PC-3 (cell line): ENCODE results near the gene AMZ2. TPM values are rescaled to one million over a fixed set of nuclear protein-coding genes. Genes with fewer than 3 reads are reported as not detected.
A peak's percentile ranks its signal among the peaks of the same experiment; 100 is the strongest.
"Not testable (repeated sequence)": the region's sequence is repeated elsewhere in the genome, so short reads cannot be mapped to it uniquely, and the experiment has no call there.

ENCODE experiments used
- ATAC-seq: fragments of 200-7000 bp; cut with Tn5 transposase; 2 replicates; pipeline ENCODE4 v1.9.1; 2020; ENCODE audit warnings: mild to moderate bottlenecking, moderate library complexity
- BruUV-seq: library from RNA; stranded (reverse); fragments of 400-500 nt; replicated peaks from 2 replicates; lab custom pipeline; 2021; lab: Mats Ljungman, UMichigan
- CTCF ChIA-PET: fragments of 300-600 bp; sonication (Branson Sonifier 250); formaldehyde crosslinking; loops from one replicate; lab custom pipeline; 2022; ENCODE audit warnings: antibody characterized with exemption; lab: Charles Lee
- POLR2A ChIA-PET: fragments of 300-600 bp; sonication (Branson Sonifier 250); formaldehyde crosslinking; loops from one replicate; lab custom pipeline; 2022; ENCODE audit warnings: antibody characterized with exemption; ENCODE audit not compliant: unreplicated experiment; lab: Charles Lee
- DNase-seq: peaks from one replicate; pipeline ENCODE4 v3.0.0-alpha.2; 2015
- H2AFZ ChIP-seq: fragments of 300-600 bp; sonication (generic); 2 replicates; pipeline ENCODE4 v1.6.0; 2016; ENCODE audit warnings: antibody characterized with exemption, low read length
- H3F3A ChIP-seq: fragments of 300-600 bp; sonication (generic); one replicate; pipeline ENCODE4 v1.6.0; 2017; ENCODE audit warnings: antibody characterized with exemption, low read length, control low read depth, mild to moderate bottlenecking; ENCODE audit not compliant: unreplicated experiment
- H3K27ac ChIP-seq: fragments of 300-600 bp; sonication (generic); 2 replicates; pipeline ENCODE4 v1.5.1; 2016; ENCODE audit warnings: mild to moderate bottlenecking, low read length
- H3K27me3 ChIP-seq: fragments of 300-600 bp; sonication (generic); 2 replicates; pipeline ENCODE4 v1.6.1; 2016; ENCODE audit warnings: low read length, mixed read lengths
- H3K36me3 ChIP-seq: fragments of 300-600 bp; sonication (generic); 2 replicates; pipeline ENCODE4 v1.6.1; 2016; ENCODE audit warnings: low read depth, mixed run types, low read length, mixed read lengths
- H3K4me1 ChIP-seq: fragments of 300-600 bp; sonication (generic); 2 replicates; pipeline ENCODE4 v1.5.1; 2016; ENCODE audit warnings: low read length; ENCODE audit not compliant: insufficient read depth
- H3K4me2 ChIP-seq: fragments of 300-600 bp; sonication (generic); 2 replicates; pipeline ENCODE4 v1.6.0; 2016; ENCODE audit warnings: low read length
- H3K4me3 ChIP-seq: fragments of 300-600 bp; sonication (generic); 2 replicates; pipeline ENCODE4 v1.5.1; 2016; ENCODE audit warnings: mild to moderate bottlenecking, low read length, mixed read lengths
- H3K79me2 ChIP-seq: fragments of 300-600 bp; sonication (generic); 2 replicates; pipeline ENCODE4 v1.6.1; 2017; ENCODE audit warnings: low read length, mixed read lengths
- H3K9ac ChIP-seq: fragments of 300-600 bp; sonication (generic); 2 replicates; pipeline ENCODE4 v1.6.0; 2016; ENCODE audit warnings: mild to moderate bottlenecking, low read length
- H3K9me2 ChIP-seq: fragments of 300-600 bp; sonication (generic); replicated peaks from 2 replicates; pipeline ENCODE4 v1.6.1; 2016; ENCODE audit warnings: mixed run types, low read length, mixed read lengths
- H3K9me3 ChIP-seq: fragments of 300-600 bp; sonication (generic); 2 replicates; pipeline ENCODE4 v1.6.1; 2016; ENCODE audit warnings: low read length, mixed read lengths
- H4K20me1 ChIP-seq: fragments of 300-600 bp; sonication (generic); 2 replicates; pipeline ENCODE4 v1.6.1; 2016; ENCODE audit warnings: low read length, mixed read lengths
- CTCF ChIP-seq: fragments of 300-600 bp; sonication (generic); conservative IDR thresholded peaks from 2 replicates; pipeline ENCODE4 v1.5.1; 2017; ENCODE audit warnings: antibody characterized with exemption, low read depth, mild to moderate bottlenecking, low read length
- EZH2 ChIP-seq: fragments of 300-600 bp; sonication (generic); IDR thresholded peaks from one replicate; pipeline ENCODE4 v1.6.1; 2017; ENCODE audit warnings: antibody characterized with exemption, mild to moderate bottlenecking, low read length; ENCODE audit not compliant: unreplicated experiment
- EZH2phosphoT487 ChIP-seq: fragments of 300-600 bp; sonication (generic); IDR thresholded peaks from 2 replicates; pipeline ENCODE4 v1.6.1; 2018; ENCODE audit warnings: mild to moderate bottlenecking, antibody characterized with exemption, low read length, borderline replicate concordance
- intact Hi-C: fragments of 100-400 bp; cut with micrococcal nuclease; formaldehyde crosslinking; loops from 2 replicates; pipeline ENCODE4 v1.9.0; 2023
- total RNA-seq: library from RNA; depleted of rRNA; stranded (reverse); fragments of >200 nt; gene quantifications from 2 replicates; pipeline ENCODE4 v1.2.3, GENCODE V29; 2014

AMZ2 gene
- total RNA-seq, 1 experiment from 2014 or later = 88.5 TPM

GRCh38 chr17:68210570-68211315, 37.1 kb upstream of the AMZ2 start:
- H3K9me3 ChIP-seq = no peaks in the 10 kb centered on the region
- ChIA-PET CTCF (no interaction called here), POLR2A (no interaction called here)
- DNase-seq = peak; percentile 27
- TF ChIP-seq CTCF (no peak), EZH2phosphoT487 (no peak), EZH2 (no peak)
- ATAC-seq = no peak
- no peak overlapping the region for H3K4me2 ChIP-seq
- H3K4me3 ChIP-seq = no peak overlapping the region
- BruUV-seq = no TSS peak
- no peaks in the 10 kb centered on the region for H3F3A ChIP-seq
- H3K36me3 ChIP-seq = no peaks in the 10 kb centered on the region
- H3K27me3 ChIP-seq = no peaks in the 10 kb centered on the region
- intact Hi-C loops = no loop called here
- no peak overlapping the region for H2AFZ ChIP-seq
- no peak overlapping the region for H3K27ac ChIP-seq
- H4K20me1 ChIP-seq = no peaks in the 10 kb centered on the region
- peaks cover 7% of the 10 kb centered on the region; the same call in 1 of the 2 replicates for H3K79me2 ChIP-seq
- H3K4me1 ChIP-seq = peaks cover 4% of the 10 kb centered on the region; the same call in 1 of the 2 replicates
- H3K9ac ChIP-seq = no peak overlapping the region
- H3K9me2 ChIP-seq = no peaks in the 10 kb centered on the region

GRCh38 chr17:68213428-68214411, 34.1 kb upstream of the AMZ2 start:
- DNase-seq, CTCF ChIA-PET: not testable (repeated sequence)

DNA sequence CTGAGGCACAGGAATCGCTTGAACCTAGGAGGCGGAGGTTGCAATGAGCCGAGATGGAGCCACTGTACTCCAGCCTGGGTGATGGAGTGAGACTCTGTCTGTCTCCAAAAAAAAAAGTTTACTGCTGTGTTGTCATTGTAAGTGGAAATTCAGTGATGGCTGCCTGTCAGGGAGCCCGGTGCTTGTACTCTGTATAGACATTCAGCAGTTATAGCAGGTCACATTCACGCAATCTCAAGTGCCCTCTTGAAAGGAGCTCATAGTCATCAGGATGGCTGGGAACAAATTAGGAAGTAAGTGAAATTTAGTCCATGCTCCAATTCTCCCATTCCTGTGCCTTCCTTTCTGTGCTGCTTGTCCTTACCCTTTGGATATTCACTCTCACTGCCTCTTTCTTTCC, 32.4 kb upstream of the AMZ2 start:
- H3K4me3 ChIP-seq, H3K4me1 ChIP-seq, H3K9me3 ChIP-seq, H3K36me3 ChIP-seq, H4K20me1 ChIP-seq, ATAC-seq, H3K4me2 ChIP-seq, H3F3A ChIP-seq, H2AFZ ChIP-seq, H3K27me3 ChIP-seq, H3K9ac ChIP-seq, BruUV-seq, intact Hi-C loops, H3K79me2 ChIP-seq, DNase-seq, H3K27ac ChIP-seq, CTCF ChIA-PET, POLR2A ChIA-PET, H3K9me2 ChIP-seq: not testable (repeated sequence)

More at GRCh38 chr17:68213428-68214411, 34.1 kb upstream of the AMZ2 start:
- H3K27me3 ChIP-seq, H3K4me3 ChIP-seq, H3K79me2 ChIP-seq, H3K9me3 ChIP-seq, H3F3A ChIP-seq, H3K9me2 ChIP-seq, H4K20me1 ChIP-seq, ATAC-seq, H3K27ac ChIP-seq, H3K4me1 ChIP-seq, intact Hi-C loops, H3K9ac ChIP-seq, H2AFZ ChIP-seq, H3K4me2 ChIP-seq, H3K36me3 ChIP-seq, BruUV-seq: not testable (repeated sequence)
- POLR2A ChIA-PET = interaction anchor here (0.7 kb wide), 1 partner anchor 62 kb away, joined by 18 read pairs; no protein-coding TSS in a partner anchor

DNA sequence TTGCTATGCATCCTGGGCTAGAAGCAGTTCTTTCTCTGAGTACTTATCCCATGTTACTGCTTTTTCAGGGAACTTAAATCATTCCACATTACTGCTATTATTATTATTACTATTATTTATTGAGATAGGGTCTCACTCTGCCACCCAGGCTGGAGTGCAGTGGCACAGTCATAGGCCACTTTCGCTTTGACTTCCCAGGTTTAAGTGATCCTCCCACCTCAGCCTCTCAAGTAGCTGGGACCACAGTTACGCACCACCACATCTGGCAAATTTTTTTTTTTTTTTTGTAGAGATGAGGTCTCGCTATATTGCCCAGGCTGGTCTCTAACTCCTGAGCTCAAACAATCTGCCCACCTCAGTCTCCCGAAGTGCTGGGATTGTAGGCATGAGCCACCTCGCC, 28.4 kb upstream of the AMZ2 start:
- H3K4me2 ChIP-seq, DNase-seq, H3K9me2 ChIP-seq, intact Hi-C loops, H2AFZ ChIP-seq, BruUV-seq, H3K27me3 ChIP-seq, ATAC-seq, CTCF ChIA-PET, H3K9ac ChIP-seq, H3K4me3 ChIP-seq, H3F3A ChIP-seq, POLR2A ChIA-PET, H3K36me3 ChIP-seq, H4K20me1 ChIP-seq, H3K9me3 ChIP-seq, H3K4me1 ChIP-seq, H3K27ac ChIP-seq, H3K79me2 ChIP-seq: not testable (repeated sequence)

- H3K9ac ChIP-seq, H3K4me3 ChIP-seq, H3K9me2 ChIP-seq, CTCF ChIA-PET, H2AFZ ChIP-seq, H3K4me1 ChIP-seq, H3K27ac ChIP-seq, H3K4me2 ChIP-seq, H3K36me3 ChIP-seq, intact Hi-C loops, BruUV-seq, ATAC-seq, H4K20me1 ChIP-seq, H3K9me3 ChIP-seq, POLR2A ChIA-PET, H3K79me2 ChIP-seq, H3K27me3 ChIP-seq, DNase-seq, H3F3A ChIP-seq: not testable (repeated sequence)
Measured at GRCh38 chr17:68220186-68220585, 27.7 kb upstream of the AMZ2 start.
